GM23338 (cell line): ENCODE data around the gene PDE4C.

ENCODE experiments used
- CREB1 ChIP-seq: fragments of 250-450 bp; sonication (Bioruptor Pico); IDR thresholded peaks from 2 replicates; pipeline ENCODE4 v1.5.0; 2020; ENCODE audit warnings: low read depth, mild to moderate bottlenecking, moderate library complexity
- EZH2 ChIP-seq: fragments of 200-600 bp; sonication (generic); IDR thresholded peaks from one replicate; pipeline ENCODE4 v1.8.0; 2017; ENCODE audit warnings: antibody characterized with exemption, mild to moderate bottlenecking, low read depth; ENCODE audit not compliant: unreplicated experiment
- EZH2phosphoT487 ChIP-seq: fragments of 200-600 bp; sonication (generic); IDR thresholded peaks from one replicate; pipeline ENCODE4 v1.8.1; 2018; ENCODE audit warnings: antibody characterized with exemption; ENCODE audit not compliant: unreplicated experiment
- JUNB ChIP-seq: IDR thresholded peaks from one replicate; pipeline ENCODE4 v1.6.1; 2016; ENCODE audit warnings: antibody characterized with exemption; ENCODE audit not compliant: unreplicated experiment
- NANOG ChIP-seq: IDR thresholded peaks from 2 replicates; pipeline ENCODE4 v1.6.1; 2016; ENCODE audit warnings: antibody characterized with exemption, borderline replicate concordance
- POLR2AphosphoS5 ChIP-seq: IDR thresholded peaks from 2 replicates; pipeline ENCODE4 v1.6.1; 2016; ENCODE audit warnings: antibody characterized with exemption, low read depth
- STAT1 ChIP-seq: IDR thresholded peaks from one replicate; pipeline ENCODE4 v1.6.1; 2016; ENCODE audit warnings: antibody characterized with exemption; ENCODE audit not compliant: unreplicated experiment
- ZNF114 ChIP-seq: fragments of 250-450 bp; sonication (Bioruptor Pico); IDR thresholded peaks from 2 replicates; pipeline ENCODE4 v1.5.0; 2020; ENCODE audit warnings: mild to moderate bottlenecking, moderate library complexity
- ZNF331 ChIP-seq: fragments of 250-450 bp; sonication (Bioruptor Pico); IDR thresholded peaks from 2 replicates; pipeline ENCODE4 v1.5.0; 2020; ENCODE audit warnings: low read depth, mild to moderate bottlenecking, moderate library complexity
- TF ChIP-seq, protein P1 (sequence below), 2 experiments: fragments of 200-600 bp in 1 of 2; sonication (generic) in 1 of 2; conservative IDR thresholded peaks; 2 replicates each; pipeline versions ENCODE4 v1.5.1 to v1.6.1; 2016 to 2017; ENCODE audit warnings: antibody characterized with exemption in 2 of 2, low read depth in 2 of 2, mild to moderate bottlenecking in 2 of 2, moderate library complexity in 1 of 2
- TF ChIP-seq, protein P2 (sequence below): IDR thresholded peaks from one replicate; pipeline ENCODE4 v1.6.1; 2018; ENCODE audit warnings: antibody characterized with exemption; ENCODE audit not compliant: unreplicated experiment
- TF ChIP-seq, protein P3 (sequence below): IDR thresholded peaks from 2 replicates; pipeline ENCODE4 v1.6.1; 2016; ENCODE audit warnings: antibody characterized with exemption
- TF ChIP-seq, protein P4 (sequence below): fragments of 250-450 bp; sonication (Bioruptor Pico); IDR thresholded peaks from 2 replicates; pipeline ENCODE4 v1.5.0; 2020; ENCODE audit warnings: mild to moderate bottlenecking, moderate library complexity

DNA sequence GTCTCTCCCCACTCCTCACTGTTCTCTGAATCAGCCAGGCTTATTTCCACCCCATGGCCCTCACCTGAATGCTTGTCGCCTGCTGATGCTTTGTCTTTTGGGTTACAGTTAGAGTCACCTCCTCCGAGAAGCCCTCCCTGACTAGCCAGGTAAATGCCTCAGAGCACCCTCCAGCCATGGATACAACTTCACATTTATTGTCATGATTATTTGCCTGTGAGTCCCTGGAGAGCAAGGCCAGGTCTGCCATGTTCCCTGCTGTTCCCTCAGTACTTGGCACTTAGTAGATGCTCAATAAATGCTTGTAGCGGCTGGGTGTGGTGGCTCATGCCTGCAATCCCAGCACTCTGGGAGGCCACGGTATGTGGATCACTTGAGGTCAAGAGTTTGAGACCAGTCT, 3.7 kb upstream of the PDE4C start:
- TF ChIP-seq, protein P1, sequence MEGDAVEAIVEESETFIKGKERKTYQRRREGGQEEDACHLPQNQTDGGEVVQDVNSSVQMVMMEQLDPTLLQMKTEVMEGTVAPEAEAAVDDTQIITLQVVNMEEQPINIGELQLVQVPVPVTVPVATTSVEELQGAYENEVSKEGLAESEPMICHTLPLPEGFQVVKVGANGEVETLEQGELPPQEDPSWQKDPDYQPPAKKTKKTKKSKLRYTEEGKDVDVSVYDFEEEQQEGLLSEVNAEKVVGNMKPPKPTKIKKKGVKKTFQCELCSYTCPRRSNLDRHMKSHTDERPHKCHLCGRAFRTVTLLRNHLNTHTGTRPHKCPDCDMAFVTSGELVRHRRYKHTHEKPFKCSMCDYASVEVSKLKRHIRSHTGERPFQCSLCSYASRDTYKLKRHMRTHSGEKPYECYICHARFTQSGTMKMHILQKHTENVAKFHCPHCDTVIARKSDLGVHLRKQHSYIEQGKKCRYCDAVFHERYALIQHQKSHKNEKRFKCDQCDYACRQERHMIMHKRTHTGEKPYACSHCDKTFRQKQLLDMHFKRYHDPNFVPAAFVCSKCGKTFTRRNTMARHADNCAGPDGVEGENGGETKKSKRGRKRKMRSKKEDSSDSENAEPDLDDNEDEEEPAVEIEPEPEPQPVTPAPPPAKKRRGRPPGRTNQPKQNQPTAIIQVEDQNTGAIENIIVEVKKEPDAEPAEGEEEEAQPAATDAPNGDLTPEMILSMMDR (conservative IDR thresholded peaks at IDR 0.05; ENCODE audit: low read depth in 2 of 2): no peak
- TF ChIP-seq EZH2 (no peak), POLR2AphosphoS5 (no peak), CREB1 (CRISPR knock-in tag) (no peak), ZNF114 (no peak), EZH2phosphoT487 (no peak), NANOG (no peak), JUNB (no peak), STAT1 (no peak), ZNF331 (CRISPR knock-in tag) (no peak)
- TF ChIP-seq, protein P2, sequence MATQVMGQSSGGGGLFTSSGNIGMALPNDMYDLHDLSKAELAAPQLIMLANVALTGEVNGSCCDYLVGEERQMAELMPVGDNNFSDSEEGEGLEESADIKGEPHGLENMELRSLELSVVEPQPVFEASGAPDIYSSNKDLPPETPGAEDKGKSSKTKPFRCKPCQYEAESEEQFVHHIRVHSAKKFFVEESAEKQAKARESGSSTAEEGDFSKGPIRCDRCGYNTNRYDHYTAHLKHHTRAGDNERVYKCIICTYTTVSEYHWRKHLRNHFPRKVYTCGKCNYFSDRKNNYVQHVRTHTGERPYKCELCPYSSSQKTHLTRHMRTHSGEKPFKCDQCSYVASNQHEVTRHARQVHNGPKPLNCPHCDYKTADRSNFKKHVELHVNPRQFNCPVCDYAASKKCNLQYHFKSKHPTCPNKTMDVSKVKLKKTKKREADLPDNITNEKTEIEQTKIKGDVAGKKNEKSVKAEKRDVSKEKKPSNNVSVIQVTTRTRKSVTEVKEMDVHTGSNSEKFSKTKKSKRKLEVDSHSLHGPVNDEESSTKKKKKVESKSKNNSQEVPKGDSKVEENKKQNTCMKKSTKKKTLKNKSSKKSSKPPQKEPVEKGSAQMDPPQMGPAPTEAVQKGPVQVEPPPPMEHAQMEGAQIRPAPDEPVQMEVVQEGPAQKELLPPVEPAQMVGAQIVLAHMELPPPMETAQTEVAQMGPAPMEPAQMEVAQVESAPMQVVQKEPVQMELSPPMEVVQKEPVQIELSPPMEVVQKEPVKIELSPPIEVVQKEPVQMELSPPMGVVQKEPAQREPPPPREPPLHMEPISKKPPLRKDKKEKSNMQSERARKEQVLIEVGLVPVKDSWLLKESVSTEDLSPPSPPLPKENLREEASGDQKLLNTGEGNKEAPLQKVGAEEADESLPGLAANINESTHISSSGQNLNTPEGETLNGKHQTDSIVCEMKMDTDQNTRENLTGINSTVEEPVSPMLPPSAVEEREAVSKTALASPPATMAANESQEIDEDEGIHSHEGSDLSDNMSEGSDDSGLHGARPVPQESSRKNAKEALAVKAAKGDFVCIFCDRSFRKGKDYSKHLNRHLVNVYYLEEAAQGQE: no peak
- TF ChIP-seq, protein P3, sequence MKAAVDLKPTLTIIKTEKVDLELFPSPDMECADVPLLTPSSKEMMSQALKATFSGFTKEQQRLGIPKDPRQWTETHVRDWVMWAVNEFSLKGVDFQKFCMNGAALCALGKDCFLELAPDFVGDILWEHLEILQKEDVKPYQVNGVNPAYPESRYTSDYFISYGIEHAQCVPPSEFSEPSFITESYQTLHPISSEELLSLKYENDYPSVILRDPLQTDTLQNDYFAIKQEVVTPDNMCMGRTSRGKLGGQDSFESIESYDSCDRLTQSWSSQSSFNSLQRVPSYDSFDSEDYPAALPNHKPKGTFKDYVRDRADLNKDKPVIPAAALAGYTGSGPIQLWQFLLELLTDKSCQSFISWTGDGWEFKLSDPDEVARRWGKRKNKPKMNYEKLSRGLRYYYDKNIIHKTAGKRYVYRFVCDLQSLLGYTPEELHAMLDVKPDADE: no peak
- TF ChIP-seq, protein P4, sequence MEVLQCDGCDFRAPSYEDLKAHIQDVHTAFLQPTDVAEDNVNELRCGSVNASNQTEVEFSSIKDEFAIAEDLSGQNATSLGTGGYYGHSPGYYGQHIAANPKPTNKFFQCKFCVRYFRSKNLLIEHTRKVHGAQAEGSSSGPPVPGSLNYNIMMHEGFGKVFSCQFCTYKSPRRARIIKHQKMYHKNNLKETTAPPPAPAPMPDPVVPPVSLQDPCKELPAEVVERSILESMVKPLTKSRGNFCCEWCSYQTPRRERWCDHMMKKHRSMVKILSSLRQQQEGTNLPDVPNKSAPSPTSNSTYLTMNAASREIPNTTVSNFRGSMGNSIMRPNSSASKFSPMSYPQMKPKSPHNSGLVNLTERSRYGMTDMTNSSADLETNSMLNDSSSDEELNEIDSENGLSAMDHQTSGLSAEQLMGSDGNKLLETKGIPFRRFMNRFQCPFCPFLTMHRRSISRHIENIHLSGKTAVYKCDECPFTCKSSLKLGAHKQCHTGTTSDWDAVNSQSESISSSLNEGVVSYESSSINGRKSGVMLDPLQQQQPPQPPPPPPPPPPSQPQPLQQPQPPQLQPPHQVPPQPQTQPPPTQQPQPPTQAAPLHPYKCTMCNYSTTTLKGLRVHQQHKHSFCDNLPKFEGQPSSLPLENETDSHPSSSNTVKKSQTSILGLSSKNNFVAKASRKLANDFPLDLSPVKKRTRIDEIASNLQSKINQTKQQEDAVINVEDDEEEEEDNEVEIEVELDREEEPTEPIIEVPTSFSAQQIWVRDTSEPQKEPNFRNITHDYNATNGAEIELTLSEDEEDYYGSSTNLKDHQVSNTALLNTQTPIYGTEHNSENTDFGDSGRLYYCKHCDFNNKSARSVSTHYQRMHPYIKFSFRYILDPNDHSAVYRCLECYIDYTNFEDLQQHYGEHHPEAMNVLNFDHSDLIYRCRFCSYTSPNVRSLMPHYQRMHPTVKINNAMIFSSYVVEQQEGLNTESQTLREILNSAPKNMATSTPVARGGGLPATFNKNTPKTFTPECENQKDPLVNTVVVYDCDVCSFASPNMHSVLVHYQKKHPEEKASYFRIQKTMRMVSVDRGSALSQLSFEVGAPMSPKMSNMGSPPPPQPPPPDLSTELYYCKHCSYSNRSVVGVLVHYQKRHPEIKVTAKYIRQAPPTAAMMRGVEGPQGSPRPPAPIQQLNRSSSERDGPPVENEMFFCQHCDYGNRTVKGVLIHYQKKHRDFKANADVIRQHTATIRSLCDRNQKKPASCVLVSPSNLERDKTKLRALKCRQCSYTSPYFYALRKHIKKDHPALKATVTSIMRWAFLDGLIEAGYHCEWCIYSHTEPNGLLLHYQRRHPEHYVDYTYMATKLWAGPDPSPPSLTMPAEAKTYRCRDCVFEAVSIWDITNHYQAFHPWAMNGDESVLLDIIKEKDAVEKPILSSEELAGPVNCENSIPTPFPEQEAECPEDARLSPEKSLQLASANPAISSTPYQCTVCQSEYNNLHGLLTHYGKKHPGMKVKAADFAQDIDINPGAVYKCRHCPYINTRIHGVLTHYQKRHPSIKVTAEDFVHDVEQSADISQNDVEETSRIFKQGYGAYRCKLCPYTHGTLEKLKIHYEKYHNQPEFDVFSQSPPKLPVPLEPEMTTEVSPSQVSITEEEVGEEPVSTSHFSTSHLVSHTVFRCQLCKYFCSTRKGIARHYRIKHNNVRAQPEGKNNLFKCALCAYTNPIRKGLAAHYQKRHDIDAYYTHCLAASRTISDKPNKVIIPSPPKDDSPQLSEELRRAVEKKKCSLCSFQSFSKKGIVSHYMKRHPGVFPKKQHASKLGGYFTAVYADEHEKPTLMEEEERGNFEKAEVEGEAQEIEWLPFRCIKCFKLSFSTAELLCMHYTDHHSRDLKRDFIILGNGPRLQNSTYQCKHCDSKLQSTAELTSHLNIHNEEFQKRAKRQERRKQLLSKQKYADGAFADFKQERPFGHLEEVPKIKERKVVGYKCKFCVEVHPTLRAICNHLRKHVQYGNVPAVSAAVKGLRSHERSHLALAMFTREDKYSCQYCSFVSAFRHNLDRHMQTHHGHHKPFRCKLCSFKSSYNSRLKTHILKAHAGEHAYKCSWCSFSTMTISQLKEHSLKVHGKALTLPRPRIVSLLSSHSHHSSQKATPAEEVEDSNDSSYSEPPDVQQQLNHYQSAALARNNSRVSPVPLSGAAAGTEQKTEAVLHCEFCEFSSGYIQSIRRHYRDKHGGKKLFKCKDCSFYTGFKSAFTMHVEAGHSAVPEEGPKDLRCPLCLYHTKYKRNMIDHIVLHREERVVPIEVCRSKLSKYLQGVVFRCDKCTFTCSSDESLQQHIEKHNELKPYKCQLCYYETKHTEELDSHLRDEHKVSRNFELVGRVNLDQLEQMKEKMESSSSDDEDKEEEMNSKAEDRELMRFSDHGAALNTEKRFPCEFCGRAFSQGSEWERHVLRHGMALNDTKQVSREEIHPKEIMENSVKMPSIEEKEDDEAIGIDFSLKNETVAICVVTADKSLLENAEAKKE: no peak
